Stimulated activated CD8-positive, alpha-beta memory T cell treated with anti-CD3 and anti-CD28 coated beads, Interleukin-15, amount 100 ng/mL, for 48 hours (primary cell): ENCODE data around the gene FOXR1.
"Not testable (repeated sequence)": the region's sequence is repeated elsewhere in the genome, so short reads cannot be mapped to it uniquely, and the experiment has no call there.

Experiments used
- DNase-seq, 2 donors: peaks; one replicate each; pipeline ENCODE4 v3.0.0-alpha.2; 2020; ENCODE audit warnings: low read depth in 2 of 2

FOXR1 gene

DNA sequence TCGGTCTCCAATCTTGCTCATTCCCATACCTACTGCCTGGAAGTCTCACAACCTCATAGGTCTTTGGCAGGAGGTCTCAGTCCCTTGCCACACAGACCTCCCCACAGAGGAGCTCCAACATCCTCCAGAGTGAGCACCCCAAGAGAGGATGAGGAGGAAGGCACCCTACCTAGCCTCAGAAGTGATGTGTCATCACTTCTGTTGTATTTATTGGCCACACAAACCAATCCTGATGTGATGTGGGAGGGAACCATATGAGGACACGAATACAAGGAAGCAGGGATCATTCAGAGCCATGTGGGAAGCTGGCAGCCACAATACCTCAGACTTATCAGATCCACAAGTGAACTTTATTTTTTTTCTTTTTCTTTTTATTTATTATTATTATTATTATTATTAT lies 24.5 kb upstream of the FOXR1 start:
- DNase-seq, result no peak

DNA sequence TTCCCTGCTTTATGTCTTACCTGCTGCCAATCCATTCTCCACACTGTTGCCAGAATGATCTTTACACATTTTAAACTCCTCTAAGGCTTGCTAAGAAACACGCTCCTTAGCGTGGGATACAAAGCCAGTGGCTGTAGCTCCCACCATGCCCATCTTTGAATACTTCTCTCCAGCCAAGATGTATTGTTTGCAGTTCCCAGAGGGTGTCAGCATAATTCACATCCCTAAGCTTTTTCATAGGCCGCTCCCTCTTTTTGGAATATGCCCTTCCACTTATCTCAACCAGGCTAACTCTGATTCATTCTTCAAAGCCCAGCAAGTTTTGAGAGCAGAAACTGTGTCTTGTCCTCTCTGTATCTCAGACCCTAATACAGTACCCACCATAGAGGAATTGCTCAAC lies 23.6 kb upstream of the FOXR1 start:
- DNase-seq, result no peak

DNA sequence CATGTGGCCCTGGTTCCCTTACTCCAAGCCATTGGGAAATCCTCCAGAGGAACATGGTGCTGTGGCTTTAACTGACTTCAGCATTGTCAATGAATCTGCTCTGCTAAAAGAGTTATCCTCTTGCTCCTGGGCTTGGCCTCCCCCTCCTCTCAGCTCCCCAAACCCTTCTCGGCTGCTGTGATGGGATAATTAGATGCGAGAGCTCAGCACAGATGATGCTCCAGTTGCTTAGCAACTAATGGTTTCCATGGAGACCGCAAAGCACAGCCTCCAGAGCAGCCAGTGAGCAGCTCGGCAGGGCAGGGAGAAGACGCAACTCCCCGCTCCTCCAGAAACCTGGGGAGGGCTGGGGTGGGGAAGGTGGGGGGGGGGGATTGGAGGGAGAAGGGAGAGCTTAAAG lies 18.3 kb upstream of the FOXR1 start:
- DNase-seq, result no peak

DNA sequence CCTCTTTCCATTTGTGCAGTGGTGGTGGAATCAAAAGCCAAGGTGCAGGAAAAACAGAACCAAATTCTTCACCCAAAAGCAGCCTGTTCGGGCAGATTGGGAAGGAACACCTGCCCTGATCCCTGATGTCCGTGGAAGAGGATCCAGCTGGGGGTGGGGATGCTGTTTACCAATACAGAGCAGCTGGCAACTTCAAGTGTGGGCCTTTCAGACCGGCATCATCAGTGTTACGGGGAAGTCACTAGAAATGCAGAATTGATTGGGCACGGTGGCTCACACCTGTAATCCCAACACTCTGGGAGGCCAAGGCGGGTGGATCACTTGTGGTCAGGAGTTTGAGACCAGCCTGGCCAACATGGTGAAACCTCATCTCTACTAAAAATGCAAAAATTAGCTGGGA lies 17.6 kb upstream of the FOXR1 start:
- DNase-seq, result not testable (repeated sequence)

- peak; percentile 74 to 75 for DNase-seq
Observed at GRCh38 chr11:118956094-118956846, 15.3 kb upstream of the FOXR1 start, which contains the start of gene UPK2. Gene UPK2 (plus strand): TSS chr11:118956298. CDS start chr11:118956351, 53 bp downstream.

GRCh38 chr11:118956847-118957469 lies 14.6 kb upstream of the FOXR1 start:
- no peak for DNase-seq

- DNase-seq, result no peak
Observed at GRCh38 chr11:118957549-118957948, 14.0 kb upstream of the FOXR1 start.

DNA sequence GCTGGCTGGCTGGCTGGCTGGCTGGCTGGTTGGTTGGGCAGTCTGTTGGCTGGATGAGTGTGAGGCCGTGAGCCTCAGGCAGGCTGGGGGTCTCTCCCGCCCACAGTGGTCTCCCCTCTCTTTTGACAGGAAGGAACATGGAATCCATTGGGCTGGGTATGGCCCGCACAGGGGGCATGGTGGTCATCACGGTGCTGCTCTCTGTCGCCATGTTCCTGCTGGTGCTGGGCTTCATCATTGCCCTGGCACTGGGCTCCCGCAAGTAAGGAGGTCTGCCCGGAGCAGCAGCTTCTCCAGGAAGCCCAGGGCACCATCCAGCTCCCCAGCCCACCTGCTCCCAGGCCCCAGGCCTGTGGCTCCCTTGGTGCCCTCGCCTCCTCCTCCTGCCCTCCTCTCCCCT lies 13.6 kb upstream of the FOXR1 start:
- no peak for DNase-seq

- no peak for DNase-seq
Observed at GRCh38 chr11:118958577-118958976, 13.0 kb upstream of the FOXR1 start.

- no peak for DNase-seq
Observed at GRCh38 chr11:118961189-118961588, 10.4 kb upstream of the FOXR1 start.

GRCh38 chr11:118961591-118961990 lies 10.0 kb upstream of the FOXR1 start:
- DNase-seq, result no peak

DNA sequence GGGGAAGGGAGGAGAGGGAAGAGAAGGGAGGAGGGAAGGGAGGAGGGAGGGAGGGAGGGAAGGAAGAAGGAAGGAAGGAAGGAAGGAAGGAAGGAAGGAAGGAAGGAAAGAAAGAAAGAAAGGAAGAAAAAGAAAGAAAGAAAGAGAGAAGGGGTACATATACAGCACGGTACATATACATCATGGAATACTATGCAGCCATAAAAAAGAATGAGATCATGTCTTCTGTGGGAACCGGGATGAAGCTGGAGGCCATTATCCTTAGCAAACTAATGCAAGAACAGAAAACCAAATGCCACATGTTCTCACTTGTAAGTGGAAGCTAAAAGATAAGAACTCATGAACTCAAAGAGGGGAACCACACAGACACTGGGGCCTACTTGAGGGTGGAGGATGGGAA lies 2.1 kb upstream of the FOXR1 start:
- DNase-seq, result not testable (repeated sequence)

DNA sequence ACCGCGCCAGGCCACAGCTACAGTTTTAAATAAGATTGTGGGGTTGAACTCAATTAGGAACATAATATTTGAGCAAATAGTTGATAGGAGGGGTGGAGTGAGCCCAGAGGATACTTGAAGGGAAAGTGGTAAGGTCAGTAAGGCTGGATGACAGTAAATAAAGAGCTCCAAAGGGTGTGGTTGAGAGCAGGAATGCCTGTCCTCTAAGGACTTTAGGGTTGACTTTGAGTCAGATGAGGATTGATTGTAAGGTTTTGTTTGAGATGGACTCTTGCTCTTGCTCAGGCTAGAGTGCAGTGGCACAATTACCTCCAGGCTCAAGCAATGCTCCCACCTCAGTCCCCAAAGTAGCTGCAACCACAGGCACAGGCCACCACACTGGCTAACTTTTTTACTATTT lies 2.4 kb downstream of the FOXR1 start:
- DNase-seq, result no peak

GRCh38 chr11:118975771-118976709 lies 4.5 kb downstream of the FOXR1 start:
- no peak for DNase-seq

GRCh38 chr11:118979434-118979833 lies 7.9 kb downstream of the FOXR1 start:
- DNase-seq, result no peak

GRCh38 chr11:118980191-118980881 lies 8.8 kb downstream of the FOXR1 start:
- DNase-seq, result no peak

DNA sequence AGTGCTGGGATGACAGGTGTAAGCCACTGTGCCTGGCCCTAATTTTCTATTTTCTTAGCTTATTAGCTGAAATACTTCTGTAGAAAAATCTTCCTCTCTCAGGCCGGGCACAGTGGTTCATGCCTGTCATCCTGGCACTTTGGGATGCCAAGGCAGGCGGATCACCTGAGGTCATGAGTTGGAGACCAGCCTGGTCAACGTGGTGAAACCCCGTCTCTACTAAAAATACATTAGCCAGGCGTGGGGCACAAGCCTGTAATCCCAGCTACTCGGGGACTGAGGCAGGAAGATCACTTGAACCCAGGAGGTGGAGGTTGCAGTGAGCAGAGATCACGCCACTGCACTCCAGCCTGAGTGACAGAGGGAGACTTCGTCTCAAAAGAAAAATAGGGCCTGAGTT lies 12.8 kb downstream of the FOXR1 start:
- DNase-seq, result not testable (repeated sequence)

DNA sequence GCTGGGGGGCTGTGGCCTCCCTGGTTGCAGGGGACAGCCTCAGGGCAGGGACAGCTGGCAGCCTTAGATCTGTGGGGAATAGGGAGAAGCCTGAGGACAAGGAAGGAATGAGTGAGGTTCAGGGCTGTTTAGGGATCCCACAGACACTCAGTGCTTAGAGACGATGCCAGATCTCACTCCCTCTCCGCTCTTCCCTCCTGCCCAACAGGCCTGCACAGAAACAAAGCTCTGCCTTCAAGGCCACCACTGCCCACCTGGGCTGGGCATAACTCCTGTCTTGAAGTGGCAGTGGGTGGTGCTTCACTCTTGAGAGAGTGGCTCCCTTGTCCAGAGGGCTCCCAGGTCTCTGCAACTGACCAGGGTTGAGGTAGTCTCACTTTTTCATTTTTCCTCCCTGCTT lies 13.3 kb downstream of the FOXR1 start:
- DNase-seq, result no peak

GRCh38 chr11:118988280-118988679 lies 16.7 kb downstream of the FOXR1 start:
- no peak for DNase-seq

- not testable (repeated sequence) for DNase-seq
Observed at GRCh38 chr11:118991486-118992038, 20.0 kb downstream of the FOXR1 start.

- DNase-seq, result peak in 1 of 2 donors; percentile 35
Observed at GRCh38 chr11:118996926-118997626, 25.5 kb downstream of the FOXR1 start.
